Measurements from ENCODE around the gene NPPB. TPM values are rescaled to one million over a fixed set of nuclear protein-coding genes. Genes with fewer than 3 reads are reported as not detected.
A peak's percentile ranks its signal among the peaks of the same experiment; 100 is the strongest.

The NPPB gene
- total RNA-seq, 1 donor from 2014 or later: not detected

DNA sequence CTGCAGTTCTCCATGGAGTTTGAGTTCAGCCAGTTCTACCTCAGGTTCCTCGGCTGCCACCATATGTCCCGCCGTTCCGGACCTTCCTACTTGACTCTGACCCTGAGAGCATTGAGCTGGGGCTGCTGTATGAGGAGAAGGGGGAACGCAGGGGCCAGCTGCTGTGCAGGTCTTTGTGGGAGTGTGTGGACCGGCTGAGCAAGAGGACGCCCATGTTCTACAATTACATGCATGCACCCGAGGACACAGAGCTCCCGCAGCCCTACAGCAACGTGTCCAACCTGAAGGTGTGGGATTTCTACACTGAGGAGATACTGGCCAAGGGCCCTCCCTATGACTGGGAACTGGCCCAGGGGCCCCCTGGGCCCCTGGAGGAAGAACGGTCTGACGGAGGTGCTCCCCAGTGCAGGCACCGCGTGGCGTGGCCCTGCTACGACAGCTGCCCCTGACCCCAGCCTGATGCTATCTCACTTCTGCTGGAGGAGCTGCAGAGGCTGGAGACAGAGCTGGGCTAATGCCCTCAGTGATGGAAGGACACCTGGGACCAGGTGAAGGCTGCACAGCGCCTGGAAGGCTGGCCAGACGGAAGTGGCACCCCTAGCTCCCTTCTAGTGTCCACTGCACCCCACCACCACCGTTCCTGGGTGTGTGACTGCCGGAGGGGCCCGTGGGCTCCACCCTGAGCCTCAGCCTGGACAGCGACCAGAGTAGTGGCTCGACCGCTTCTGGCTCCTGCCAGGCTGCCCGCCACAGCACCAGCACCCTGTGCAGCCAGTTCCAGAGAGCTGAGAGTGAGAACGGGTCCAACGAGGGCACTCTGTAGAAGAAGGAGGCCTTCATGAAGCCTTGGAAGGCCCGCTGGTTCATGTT lies 20.8 kb upstream of the NPPB start:
- Mint-ChIP-seq H3K27ac (ENCODE audit: unreplicated experiment) (no peak overlapping the region), H3K4me3 (no peak overlapping the region), H3K4me1 (peaks cover 16% of the 10 kb centered on the region), H3K27me3 (ENCODE audit: low read depth) (peaks cover 2% of the 10 kb centered on the region), H3K36me3 (ENCODE audit: low read depth) (no peaks in the 10 kb centered on the region), H3K9me3 (no peaks in the 10 kb centered on the region)
- no peak for DNase-seq (ENCODE audit: low read depth, low spot score)
- TF ChIP-seq, protein P1, sequence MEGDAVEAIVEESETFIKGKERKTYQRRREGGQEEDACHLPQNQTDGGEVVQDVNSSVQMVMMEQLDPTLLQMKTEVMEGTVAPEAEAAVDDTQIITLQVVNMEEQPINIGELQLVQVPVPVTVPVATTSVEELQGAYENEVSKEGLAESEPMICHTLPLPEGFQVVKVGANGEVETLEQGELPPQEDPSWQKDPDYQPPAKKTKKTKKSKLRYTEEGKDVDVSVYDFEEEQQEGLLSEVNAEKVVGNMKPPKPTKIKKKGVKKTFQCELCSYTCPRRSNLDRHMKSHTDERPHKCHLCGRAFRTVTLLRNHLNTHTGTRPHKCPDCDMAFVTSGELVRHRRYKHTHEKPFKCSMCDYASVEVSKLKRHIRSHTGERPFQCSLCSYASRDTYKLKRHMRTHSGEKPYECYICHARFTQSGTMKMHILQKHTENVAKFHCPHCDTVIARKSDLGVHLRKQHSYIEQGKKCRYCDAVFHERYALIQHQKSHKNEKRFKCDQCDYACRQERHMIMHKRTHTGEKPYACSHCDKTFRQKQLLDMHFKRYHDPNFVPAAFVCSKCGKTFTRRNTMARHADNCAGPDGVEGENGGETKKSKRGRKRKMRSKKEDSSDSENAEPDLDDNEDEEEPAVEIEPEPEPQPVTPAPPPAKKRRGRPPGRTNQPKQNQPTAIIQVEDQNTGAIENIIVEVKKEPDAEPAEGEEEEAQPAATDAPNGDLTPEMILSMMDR (conservative IDR thresholded peaks at IDR 0.05): no peak

GRCh38 chr1:11878891-11879190 lies 20.1 kb upstream of the NPPB start:
- Mint-ChIP-seq H3K4me1 (peaks cover 16% of the 10 kb centered on the region), H3K27me3 (ENCODE audit: low read depth) (peaks cover 2% of the 10 kb centered on the region), H3K4me3 (no peak overlapping the region), H3K27ac (ENCODE audit: unreplicated experiment) (no peak overlapping the region), H3K9me3 (no peaks in the 10 kb centered on the region), H3K36me3 (ENCODE audit: low read depth) (no peaks in the 10 kb centered on the region)
- DNase-seq (ENCODE audit: low read depth, low spot score): no peak
- TF ChIP-seq, protein P1 (conservative IDR thresholded peaks at IDR 0.05): no peak

DNA sequence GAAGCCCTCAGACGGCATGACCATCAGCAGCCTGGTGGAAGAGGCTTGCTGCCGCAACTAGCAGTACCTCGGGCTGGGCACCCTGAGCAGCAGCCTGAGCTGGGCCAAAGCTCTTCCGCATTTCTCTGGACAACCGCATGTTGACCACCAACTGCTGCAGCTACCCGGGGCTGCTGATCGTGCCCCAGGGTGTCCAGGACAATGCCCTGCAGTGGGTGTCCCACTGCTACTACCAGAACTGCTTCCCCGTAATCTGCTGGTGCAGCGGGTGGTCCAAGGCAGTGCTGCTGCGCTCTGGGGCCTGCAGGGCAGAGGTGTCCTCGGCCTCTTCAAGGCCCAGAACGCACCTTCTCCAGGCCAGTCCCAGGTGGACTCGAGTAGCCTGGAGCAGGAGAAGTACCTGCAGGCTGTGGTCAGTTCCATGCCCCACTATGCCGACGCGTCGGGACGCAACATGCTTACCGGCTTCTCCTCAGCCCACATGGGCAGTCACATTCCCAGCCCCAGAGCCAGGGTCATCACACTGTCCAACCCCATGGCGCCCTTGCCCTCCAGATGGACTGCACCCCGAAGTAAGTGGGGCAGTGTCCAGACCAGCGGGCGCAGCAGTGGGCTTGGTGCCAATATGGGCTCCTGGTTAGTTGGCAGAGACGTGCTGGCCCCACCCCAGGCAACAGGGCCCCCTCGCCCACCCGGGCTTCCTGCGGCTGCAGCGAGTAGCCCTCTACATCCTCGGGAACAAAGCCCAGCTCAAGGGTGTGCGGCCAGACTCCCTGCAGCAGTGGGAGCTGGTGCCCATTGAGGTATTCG lies 19.5 kb upstream of the NPPB start:
- no peaks in the 10 kb centered on the region for H3K36me3 Mint-ChIP-seq (ENCODE audit: low read depth)
- H3K4me1 Mint-ChIP-seq: peaks cover 16% of the 10 kb centered on the region
- TF ChIP-seq, protein P1 (conservative IDR thresholded peaks at IDR 0.05): no peak
- DNase-seq (ENCODE audit: low read depth, low spot score): no peak
- H3K27me3 Mint-ChIP-seq (ENCODE audit: low read depth): peaks cover 2% of the 10 kb centered on the region
- no peaks in the 10 kb centered on the region for H3K9me3 Mint-ChIP-seq
- no peak overlapping the region for H3K27ac Mint-ChIP-seq (ENCODE audit: unreplicated experiment)
- no peak overlapping the region for H3K4me3 Mint-ChIP-seq

GRCh38 chr1:11877074-11877473 lies 18.3 kb upstream of the NPPB start:
- Mint-ChIP-seq H3K9me3 (no peaks in the 10 kb centered on the region), H3K4me3 (no peak overlapping the region), H3K27me3 (ENCODE audit: low read depth) (peaks cover 9% of the 10 kb centered on the region), H3K36me3 (ENCODE audit: low read depth) (no peaks in the 10 kb centered on the region), H3K4me1 (peaks cover 13% of the 10 kb centered on the region), H3K27ac (ENCODE audit: unreplicated experiment) (peak overlapping the region; percentile 93)
- TF ChIP-seq, protein P1 (conservative IDR thresholded peaks at IDR 0.05): no peak
- DNase-seq (ENCODE audit: low read depth, low spot score): no peak

- Mint-ChIP-seq H3K4me1 (no peaks in the 10 kb centered on the region), H3K27me3 (ENCODE audit: low read depth) (peaks cover 24% of the 10 kb centered on the region), H3K4me3 (no peak overlapping the region), H3K36me3 (ENCODE audit: low read depth) (no peaks in the 10 kb centered on the region), H3K27ac (ENCODE audit: unreplicated experiment) (no peak overlapping the region), H3K9me3 (no peaks in the 10 kb centered on the region)
- no peak for DNase-seq (ENCODE audit: low read depth, low spot score)
- TF ChIP-seq, protein P1 (conservative IDR thresholded peaks at IDR 0.05): no peak
These were observed 16.3 kb upstream of the NPPB start for GRCh38 chr1:11875094-11875493.

All from neural crest cell (in vitro differentiated cells).